AG04450 (cell line): ENCODE data around the gene NAE1. TPM values are rescaled to one million over a fixed set of nuclear protein-coding genes. Genes with fewer than 3 reads are reported as not detected.

Experiments used
- CTCF ChIA-PET: fragments of 300-600, 350-600 bp; formaldehyde crosslinking; extraction: SDS; loops from one replicate; lab custom pipeline; 2022; ENCODE audit warnings: antibody characterized with exemption, inconsistent platforms; lab: Charles Lee
- POLR2A ChIA-PET: fragments of 350-600 bp; formaldehyde crosslinking; extraction: SDS; loops from one replicate; lab custom pipeline; 2021; ENCODE audit warnings: antibody characterized with exemption, inconsistent platforms; lab: Yijun Ruan, JAX
- DNase-seq: peaks from one replicate; pipeline ENCODE4 v3.0.0-alpha.2; 2011; ENCODE audit warnings: low read depth, low spot score
- H3K27ac ChIP-seq: one replicate; pipeline ENCODE4 v1.5.1; 2012; ENCODE audit warnings: low read depth, low read length, control low read depth
- H3K27me3 ChIP-seq: one replicate; pipeline ENCODE4 v1.6.0; 2012; ENCODE audit warnings: low read length; ENCODE audit not compliant: control insufficient read depth, insufficient read depth
- H3K4me3 ChIP-seq: 2 replicates; pipeline ENCODE4 v1.5.1; 2011; ENCODE audit warnings: mild to moderate bottlenecking, low read depth, low read length, control low read depth
- H3K9me3 ChIP-seq: 2 replicates; pipeline ENCODE4 v1.5.1; 2012; ENCODE audit warnings: low read length; ENCODE audit not compliant: control insufficient read depth, insufficient read depth
- polyA plus RNA-seq: library from polyadenylated mRNA; depleted of rRNA; stranded (reverse); fragments of >200 nt; gene quantifications from 2 replicates; pipeline ENCODE4 v1.2.3, GENCODE V29; 2011
- TF ChIP-seq, protein P1 (sequence below): IDR thresholded peaks from 2 replicates; pipeline ENCODE4 v1.5.1; 2011; ENCODE audit warnings: low read depth, low read length, control low read depth, inconsistent platforms

NAE1 gene
- polyA plus RNA-seq, 1 experiment, result 49.8 TPM

DNA sequence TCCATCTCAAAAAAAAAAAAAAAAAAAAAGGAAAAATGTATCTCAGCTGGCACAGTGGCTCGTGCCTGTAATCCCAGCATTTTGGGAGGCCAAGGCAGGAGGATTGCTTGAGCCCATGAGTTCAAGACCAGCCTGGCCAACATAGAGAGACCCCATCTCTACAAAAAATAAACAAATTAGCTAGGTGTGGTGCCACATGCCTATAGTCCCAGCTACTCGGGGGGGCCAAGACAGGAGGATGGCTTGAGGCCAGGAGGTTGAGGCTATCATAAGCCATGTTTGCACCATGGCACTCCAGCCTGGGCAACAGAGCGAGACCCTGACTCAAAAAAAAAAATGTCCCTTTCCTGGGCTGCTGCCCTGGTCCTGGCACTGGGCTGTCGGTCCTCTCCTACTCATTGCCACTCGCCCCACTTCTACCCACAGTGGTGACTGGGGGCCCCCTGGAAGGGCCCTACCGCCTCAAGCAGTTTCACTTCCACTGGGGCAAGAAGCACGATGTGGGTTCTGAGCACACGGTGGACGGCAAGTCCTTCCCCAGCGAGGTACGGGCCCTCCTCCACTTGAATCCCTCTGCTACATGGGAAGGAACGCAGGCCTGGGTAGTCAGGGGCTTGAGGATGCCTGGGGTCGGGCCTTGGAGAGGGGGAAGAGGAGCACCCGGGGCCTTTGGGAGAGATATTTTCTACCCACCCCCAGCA lies 19.5 kb upstream of the NAE1 start:
- H3K9me3 ChIP-seq, result no peaks in the 10 kb centered on the region
- DNase-seq, result no peak
- no peak overlapping the region for H3K27ac ChIP-seq
- peaks cover 47% of the 10 kb centered on the region for H3K27me3 ChIP-seq
- POLR2A ChIA-PET, result no interaction called here
- TF ChIP-seq, protein P1, sequence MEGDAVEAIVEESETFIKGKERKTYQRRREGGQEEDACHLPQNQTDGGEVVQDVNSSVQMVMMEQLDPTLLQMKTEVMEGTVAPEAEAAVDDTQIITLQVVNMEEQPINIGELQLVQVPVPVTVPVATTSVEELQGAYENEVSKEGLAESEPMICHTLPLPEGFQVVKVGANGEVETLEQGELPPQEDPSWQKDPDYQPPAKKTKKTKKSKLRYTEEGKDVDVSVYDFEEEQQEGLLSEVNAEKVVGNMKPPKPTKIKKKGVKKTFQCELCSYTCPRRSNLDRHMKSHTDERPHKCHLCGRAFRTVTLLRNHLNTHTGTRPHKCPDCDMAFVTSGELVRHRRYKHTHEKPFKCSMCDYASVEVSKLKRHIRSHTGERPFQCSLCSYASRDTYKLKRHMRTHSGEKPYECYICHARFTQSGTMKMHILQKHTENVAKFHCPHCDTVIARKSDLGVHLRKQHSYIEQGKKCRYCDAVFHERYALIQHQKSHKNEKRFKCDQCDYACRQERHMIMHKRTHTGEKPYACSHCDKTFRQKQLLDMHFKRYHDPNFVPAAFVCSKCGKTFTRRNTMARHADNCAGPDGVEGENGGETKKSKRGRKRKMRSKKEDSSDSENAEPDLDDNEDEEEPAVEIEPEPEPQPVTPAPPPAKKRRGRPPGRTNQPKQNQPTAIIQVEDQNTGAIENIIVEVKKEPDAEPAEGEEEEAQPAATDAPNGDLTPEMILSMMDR, result no peak
- no peak overlapping the region for H3K4me3 ChIP-seq
- CTCF ChIA-PET, result interaction anchor here (1.2 to 11.7 kb wide), 3 partner anchors 18 to 23 kb away, joined by 3 to 97 read pairs (median 10); partner anchors contain the start of gene NAE1

DNA sequence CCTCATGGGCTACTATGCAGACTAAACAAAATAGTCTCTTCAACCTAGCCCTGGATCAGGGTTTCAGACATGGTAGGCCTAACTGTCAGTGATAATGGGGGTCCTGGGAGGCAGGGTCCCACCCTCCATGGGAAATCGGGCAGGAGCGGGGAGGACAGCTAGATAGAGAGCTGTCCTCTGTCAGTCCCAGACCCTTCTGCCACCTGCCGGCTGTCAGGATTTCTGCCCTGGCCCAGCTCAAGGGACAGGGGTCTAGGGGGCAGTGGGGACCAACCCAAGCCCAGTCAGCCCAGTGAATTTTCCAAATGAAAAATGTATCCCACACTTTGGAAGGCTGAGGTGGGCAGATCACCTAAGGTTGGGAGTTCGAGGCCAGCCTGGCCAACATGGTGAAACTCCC lies 18.8 kb upstream of the NAE1 start:
- DNase-seq, result no peak
- ChIA-PET CTCF (interaction anchor here (0.7 to 11.7 kb wide), 5 partner anchors 18 to 444 kb away, joined by 3 to 97 read pairs (median 4); partner anchors contain the start of gene NAE1), POLR2A (no interaction called here)
- Histone ChIP-seq H3K9me3 (no peaks in the 10 kb centered on the region), H3K27ac (no peak overlapping the region), H3K27me3 (peaks cover 49% of the 10 kb centered on the region), H3K4me3 (no peak overlapping the region)
- TF ChIP-seq, protein P1, result no peak

DNA sequence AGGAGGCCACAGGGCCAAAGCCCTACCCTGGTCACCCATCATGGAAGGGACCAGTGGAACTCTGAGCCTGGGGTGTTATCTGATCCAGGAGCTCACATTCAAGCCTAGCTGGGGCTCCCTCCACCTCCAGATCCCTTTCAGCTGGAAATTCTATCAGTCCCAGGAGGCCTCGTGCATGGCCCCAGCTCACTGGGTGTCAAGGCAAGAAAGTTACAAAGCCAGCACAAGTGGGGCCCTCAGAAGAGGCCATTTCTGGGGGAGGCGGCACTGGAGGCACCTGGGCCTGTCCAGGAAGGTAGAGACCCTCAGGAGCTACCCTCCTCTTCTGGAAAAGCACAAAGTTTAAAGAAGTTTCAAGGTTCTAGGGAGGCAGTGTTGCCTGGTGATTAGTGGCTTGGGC lies 18.2 kb upstream of the NAE1 start:
- peaks cover 54% of the 10 kb centered on the region for H3K27me3 ChIP-seq
- H3K4me3 ChIP-seq, result no peak overlapping the region
- ChIA-PET CTCF (interaction anchor here (0.7 to 11.7 kb wide), 5 partner anchors 18 to 444 kb away, joined by 3 to 97 read pairs (median 4); partner anchors contain the start of gene NAE1), POLR2A (no interaction called here)
- H3K27ac ChIP-seq, result no peak overlapping the region
- TF ChIP-seq, protein P1, result no peak
- no peak for DNase-seq
- H3K9me3 ChIP-seq, result no peaks in the 10 kb centered on the region

DNA sequence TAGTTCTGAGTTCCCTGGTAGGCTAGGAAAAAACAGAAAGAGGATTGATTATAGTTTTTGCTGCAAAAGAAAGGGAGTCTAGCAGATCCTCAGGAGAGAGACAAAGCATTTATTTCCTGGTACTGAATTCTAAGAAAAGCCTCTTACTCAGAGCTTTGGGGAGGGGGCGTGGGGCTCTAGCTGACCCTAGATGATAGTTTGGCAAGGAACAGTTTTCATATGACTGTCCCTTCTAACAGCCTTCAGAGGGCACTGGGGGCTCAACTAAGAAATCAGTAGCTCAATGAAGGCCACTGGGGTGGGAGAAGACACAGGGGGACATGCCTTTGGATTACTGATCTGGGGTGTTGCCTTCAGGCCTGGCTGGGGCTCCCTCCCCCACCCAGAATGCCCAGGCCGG lies 17.4 kb upstream of the NAE1 start:
- H3K9me3 ChIP-seq, result no peaks in the 10 kb centered on the region
- ChIA-PET POLR2A (no interaction called here), CTCF (interaction anchor here (0.6 to 11.7 kb wide), 3 partner anchors 17 to 315 kb away, joined by 3 to 97 read pairs (median 3); partner anchors contain the start of gene NAE1)
- peaks cover 62% of the 10 kb centered on the region for H3K27me3 ChIP-seq
- H3K4me3 ChIP-seq, result no peak overlapping the region
- DNase-seq, result no peak
- TF ChIP-seq, protein P1, result no peak
- no peak overlapping the region for H3K27ac ChIP-seq

DNA sequence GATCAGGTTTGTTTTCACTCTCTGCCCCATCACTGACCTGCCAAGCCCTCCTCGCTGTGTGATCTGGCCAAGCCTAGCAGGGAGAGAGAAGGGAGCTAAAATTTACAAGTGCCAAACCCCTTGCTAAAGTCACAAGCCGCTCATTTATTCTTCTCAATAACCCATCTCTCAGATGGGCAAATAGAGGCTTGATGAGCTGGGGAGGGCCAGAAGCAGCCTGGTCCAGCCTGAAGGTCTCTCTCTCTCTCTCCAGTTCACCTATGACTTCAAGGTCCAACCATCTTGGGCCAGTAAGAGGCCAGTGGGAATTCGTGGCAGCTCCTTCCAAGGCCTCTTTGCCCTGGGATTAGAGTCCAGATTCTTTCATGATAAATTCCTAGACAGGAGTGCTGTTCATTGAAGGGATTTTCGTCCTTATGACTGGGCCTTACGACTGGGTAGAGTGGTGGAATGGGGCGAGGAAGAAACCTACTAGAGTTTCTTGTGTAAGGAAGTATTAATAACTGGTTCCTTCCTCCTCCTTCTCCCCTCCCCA lies 16.8 kb upstream of the NAE1 start:
- ChIA-PET CTCF (interaction anchor here (0.9 to 11.7 kb wide), 3 partner anchors 16 to 25 kb away, joined by 3 to 97 read pairs (median 24); partner anchors contain the start of gene NAE1), POLR2A (no interaction called here)
- Histone ChIP-seq H3K9me3 (no peaks in the 10 kb centered on the region), H3K27me3 (peaks cover 67% of the 10 kb centered on the region), H3K4me3 (no peak overlapping the region), H3K27ac (no peak overlapping the region)
- TF ChIP-seq, protein P1, result no peak
- DNase-seq, result no peak
